Globus pallidus (tissue), 1 donor: ENCODE data around the gene UAP1.

Experiments used
- DNase-seq: peaks from one replicate; pipeline ENCODE4 v3.0.0-alpha.2; 2015; ENCODE audit warnings: low spot score

Gene UAP1

DNA sequence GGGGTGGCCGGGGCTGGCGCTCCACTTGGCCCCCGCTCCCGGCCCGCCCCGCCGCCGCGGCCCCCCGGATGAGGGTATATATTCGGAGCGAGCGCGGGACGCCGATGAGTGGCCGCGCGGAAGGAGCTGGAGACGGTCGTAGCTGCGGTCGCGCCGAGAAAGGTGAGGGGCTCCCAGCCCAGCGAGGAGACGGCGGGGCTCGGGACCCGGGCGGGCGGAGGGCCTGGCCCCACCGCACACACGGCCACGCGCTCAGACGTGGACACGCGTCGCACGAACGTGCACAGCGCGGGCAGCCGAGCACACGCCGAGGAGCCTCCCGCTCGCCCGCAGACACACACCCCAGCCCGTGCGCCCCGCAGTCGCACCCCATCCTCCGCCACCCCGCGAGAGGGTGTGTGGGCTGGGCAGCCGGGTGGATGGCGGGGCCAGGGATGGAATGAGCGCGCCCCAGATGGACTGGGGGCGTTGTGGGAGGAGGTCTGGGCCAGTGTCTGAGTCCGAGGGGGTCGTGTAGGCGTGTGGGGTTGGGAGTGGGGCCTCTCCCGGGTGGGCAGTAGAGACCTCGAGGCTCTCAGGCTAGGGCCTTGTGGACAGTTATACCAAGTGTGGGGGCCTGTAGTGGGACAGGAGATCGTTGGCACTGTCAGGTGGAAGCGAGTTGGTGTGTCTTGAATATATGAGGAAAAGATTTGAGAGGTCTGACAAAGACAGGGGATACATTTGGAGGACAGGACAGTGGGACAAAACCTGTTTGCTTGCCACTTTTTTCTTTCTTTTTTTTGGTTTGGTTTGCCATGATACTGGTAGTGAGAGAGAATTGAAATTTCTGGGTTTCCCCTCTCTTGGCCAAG lies at the start of gene UAP1:
Gene UAP1, plus strand, starts transcription at position 107 of the 854 bp plus-strand sequence. CDS start 4,347 bp downstream, outside the sequence.
- no peak for DNase-seq

GRCh38 chr1:162527314-162527713 lies 34.2 kb upstream of the UAP1 start:
- DNase-seq = no peak

- peak; percentile 15 for DNase-seq
These were observed 31.1 kb upstream of the UAP1 start for GRCh38 chr1:162530307-162530987.

DNA sequence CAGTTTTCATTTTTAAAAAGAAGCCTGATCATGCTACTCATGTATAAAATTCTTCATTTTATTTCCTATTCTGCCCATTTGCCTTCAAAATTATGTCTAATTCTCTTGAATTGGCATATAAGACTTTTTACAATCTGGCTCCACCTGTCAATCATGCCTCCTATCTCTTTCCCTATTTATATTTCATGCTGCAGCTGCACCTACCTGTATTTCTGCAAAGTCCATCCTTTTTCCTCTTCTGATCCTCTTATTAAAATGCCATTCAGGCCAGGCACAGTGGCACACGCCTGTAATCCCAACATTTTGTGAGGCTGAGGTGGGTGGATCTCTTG lies 30.6 kb upstream of the UAP1 start:
- no peak for DNase-seq

- DNase-seq = no peak
These were observed 26.0 kb upstream of the UAP1 start for GRCh38 chr1:162535501-162535900.

DNA sequence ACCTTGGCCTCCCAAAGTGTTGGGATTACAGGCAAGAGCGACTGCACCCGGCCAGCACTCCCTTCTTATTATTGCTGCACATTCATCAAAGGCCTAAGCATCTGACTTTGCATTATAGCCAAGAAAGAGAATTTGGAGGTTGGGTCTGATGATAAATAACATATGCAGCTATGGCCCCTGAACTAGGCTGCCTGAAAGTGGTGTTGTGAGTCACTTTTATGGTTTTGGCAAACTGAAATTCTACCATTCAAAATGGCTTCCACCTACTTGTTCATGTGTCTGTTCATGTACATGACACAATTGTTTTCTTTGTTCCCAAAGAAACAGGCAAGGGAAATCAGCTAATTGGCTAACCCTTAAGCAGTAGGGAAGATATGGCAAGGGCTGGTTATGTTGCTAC lies 25.0 kb upstream of the UAP1 start:
- no peak for DNase-seq

- no peak for DNase-seq
These were observed 24.3 kb upstream of the UAP1 start for GRCh38 chr1:162537216-162537615.

GRCh38 chr1:162538815-162539431 lies 22.6 kb upstream of the UAP1 start:
- DNase-seq = no peak

DNA sequence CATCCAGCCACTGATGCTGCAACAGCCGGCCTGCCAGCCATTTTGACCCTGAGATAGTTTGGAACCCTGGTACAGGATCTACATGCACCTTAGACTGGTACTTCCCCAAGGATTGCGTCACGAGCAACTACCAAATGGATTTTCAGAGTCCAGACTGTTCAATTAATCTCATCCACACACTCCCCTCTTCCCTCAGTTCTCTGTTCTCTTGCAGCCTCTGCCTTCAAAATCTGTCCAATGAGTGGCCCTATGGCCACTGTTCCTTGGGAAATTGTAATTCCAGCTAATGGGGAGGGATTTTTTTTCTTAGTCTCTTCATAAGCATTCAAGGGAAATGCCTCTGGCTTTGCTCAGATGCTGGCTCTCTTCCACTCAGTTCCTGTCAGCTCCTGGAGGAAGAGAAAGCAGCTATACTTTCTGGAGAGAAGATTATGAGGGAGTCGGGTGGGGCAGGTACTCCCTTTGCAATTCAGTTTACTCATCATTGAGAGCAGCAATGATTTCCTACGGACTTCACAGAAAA lies 19.8 kb upstream of the UAP1 start:
- no peak for DNase-seq

GRCh38 chr1:162543228-162543627 lies 18.3 kb upstream of the UAP1 start:
- no peak for DNase-seq

- no peak for DNase-seq
These were observed 13.4 kb upstream of the UAP1 start for GRCh38 chr1:162548170-162548569.

DNA sequence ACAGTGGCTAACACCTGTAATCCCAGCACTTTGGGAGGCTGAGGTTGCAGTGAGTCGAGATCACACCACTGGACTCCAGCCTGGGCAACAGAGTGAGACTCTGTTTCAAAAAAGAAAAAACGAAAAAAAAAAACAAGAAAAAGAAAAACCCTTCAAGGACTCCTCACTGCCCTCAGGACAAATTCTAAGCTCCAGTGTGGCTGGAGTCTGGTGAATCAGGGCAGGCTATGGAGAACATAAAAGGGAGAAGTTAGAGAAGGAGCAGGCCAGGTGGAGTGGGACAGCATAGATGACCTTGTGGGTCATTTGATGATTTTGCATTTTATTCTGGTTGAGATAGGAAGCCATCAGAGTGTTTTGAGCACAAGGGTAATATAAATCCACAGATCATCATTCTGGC lies 12.5 kb upstream of the UAP1 start:
- no peak for DNase-seq

DNA sequence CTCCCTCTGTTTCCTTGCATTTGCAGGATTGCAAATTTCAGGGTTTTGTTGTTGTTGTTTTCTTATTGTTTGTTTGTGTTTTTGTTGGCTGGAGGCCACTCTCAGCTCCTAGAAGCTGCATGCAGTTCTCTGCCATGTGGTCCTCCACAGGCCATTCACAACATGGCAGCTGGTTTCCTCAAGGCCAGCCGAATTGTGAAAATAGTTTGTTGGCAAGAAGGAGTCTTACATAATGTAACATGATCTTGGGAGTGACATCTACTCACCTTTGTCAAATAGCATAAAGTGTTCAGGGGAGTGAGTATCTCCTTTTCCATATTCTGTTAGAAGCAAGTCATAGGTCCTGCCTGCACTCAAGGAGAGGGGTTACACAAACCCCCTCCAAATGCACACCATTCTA lies 10.6 kb upstream of the UAP1 start:
- no peak for DNase-seq

- no peak for DNase-seq
These were observed 9.4 kb upstream of the UAP1 start for GRCh38 chr1:162551969-162552683.

DNA sequence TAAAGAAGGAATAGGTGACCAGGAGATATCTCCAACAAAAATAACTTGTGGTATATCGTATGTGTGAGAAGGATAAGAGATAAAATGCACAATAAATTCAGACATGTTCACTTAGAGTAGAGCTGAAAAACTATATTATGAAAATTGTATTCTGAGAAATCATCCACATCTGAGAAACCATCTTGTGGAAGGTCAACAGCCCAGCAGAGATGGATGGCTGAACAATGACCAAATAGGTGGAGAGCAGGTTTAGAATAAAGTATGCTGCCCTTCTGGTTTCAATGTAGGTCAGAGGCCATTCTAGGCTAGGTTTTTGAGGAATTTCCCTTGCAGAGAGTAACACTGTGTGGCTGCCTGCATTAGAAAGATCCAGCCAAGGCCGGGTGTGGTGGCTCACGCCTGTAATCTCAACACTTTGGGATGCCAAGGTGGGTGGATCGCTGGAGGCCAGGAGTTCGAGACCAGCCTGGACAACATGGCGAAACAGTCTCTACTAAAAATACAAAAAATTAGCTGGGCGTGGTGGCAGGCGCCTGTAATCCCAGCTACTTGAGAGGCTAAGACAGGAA lies 8.8 kb upstream of the UAP1 start:
- DNase-seq = no peak

- DNase-seq = no peak
These were observed 7.3 kb upstream of the UAP1 start for GRCh38 chr1:162554258-162554657.

DNA sequence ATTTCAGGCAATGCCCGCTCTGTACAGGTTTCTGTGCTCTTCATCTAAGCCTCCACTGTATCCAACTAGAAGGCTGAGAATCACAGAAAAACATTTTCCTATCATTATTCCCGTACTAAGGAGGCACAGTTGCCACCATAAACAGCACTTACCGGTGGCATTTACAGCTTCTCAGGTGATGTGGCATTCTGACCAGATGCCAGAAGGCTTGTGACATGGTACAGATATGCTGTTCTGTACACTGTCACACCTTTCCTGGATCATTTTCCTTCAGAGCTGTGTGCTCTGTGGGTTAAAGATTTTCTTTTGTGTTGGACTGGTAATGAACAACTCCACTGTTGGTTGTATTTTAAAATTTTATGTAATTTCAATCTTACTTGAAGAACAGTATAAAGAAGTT lies 4.0 kb upstream of the UAP1 start:
- no peak for DNase-seq

- DNase-seq = no peak
These were observed 1.1 kb upstream of the UAP1 start for GRCh38 chr1:162560303-162561036.

DNA sequence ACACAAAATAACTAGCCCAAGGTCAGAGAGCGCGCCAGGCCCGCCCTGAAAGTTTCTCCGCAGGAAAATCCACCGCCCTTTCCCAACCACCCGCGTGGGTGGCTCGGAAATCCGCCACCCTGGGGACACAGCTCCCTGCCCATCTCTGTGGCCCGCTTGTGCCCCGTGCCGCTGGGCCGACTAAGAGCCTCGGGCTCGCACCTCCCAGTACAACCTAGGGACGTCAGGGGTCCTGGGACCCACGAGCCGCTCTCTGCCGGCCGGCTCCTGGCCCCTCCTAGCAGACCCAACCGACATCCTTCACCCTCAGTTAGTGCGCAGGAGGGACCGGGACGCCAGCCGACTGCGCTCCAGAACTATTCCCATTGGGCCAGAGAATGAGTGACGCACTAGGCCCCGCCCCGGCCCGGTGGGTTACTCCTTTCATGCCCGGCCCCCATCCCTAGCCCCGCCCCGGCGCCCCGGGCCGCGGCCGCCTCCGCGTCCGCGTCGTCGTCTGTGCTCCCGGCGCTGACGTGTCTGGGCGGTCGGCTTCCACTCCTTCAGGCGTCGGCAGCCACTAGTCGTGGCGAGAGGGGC lies 396 bp upstream of the UAP1 start:
- peak; percentile 97 for DNase-seq

GRCh38 chr1:162562470-162562828 lies 927 bp downstream of the UAP1 start:
- no peak for DNase-seq

DNA sequence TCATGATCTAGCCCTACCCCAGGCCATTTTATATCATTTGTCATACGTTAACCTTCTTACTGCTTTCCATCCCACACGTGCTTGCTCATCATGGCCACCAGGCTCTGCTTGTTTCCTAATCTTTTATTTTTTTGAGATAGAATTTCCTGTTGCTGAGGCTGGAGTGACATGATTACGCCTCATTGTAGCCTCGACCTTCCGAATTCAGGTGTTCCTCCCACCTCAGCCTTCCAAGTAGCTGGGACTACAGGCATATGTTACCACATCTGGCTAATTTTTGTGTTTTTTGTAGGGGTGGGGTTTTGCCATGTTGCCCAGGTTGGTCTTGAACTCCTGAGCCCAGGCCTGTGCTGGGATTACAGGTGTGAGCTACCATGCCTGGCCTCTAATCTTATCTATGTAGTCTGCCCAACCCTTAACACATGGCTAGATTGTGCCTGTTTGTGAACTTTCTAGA lies 3.3 kb downstream of the UAP1 start:
- DNase-seq = no peak
